Activated CD8-positive, alpha-beta memory T cell treated with anti-CD3 and anti-CD28 coated beads for 1 hour (primary cell): ENCODE measurements around the gene GRM4.
A peak's percentile ranks its signal among the peaks of the same experiment; 100 is the strongest.

ENCODE experiments used
- DNase-seq, 2 donors: peaks; one replicate each; pipeline ENCODE4 v3.0.0-alpha.2; 2020; ENCODE audit warnings: low read depth in 1 of 2; ENCODE audit errors: extremely low read depth in 1 of 2

GRM4 gene

GRCh38 chr6:34157851-34158250, 12.0 kb upstream of the GRM4 start:
- no peak for DNase-seq

GRCh38 chr6:34157236-34157830, 11.4 kb upstream of the GRM4 start:
- DNase-seq = no peak

GRCh38 chr6:34155471-34156300, 9.8 kb upstream of the GRM4 start:
- DNase-seq = no peak

GRCh38 chr6:34154668-34155447, 9.0 kb upstream of the GRM4 start:
- DNase-seq = peak; percentile 33 to 56

- DNase-seq = no peak
Measured at GRCh38 chr6:34152806-34153520, 7.1 kb upstream of the GRM4 start.

GRCh38 chr6:34152042-34152524, 6.2 kb upstream of the GRM4 start:
- no peak for DNase-seq

GRCh38 chr6:34151321-34152041, 5.6 kb upstream of the GRM4 start:
- no peak for DNase-seq

GRCh38 chr6:34150766-34151165, 4.9 kb upstream of the GRM4 start:
- no peak for DNase-seq

GRCh38 chr6:34149831-34150400, 4.0 kb upstream of the GRM4 start:
- DNase-seq = no peak

- no peak for DNase-seq
Measured at GRCh38 chr6:34149452-34149810, 3.5 kb upstream of the GRM4 start.

GRCh38 chr6:34148631-34149451, 3.0 kb upstream of the GRM4 start:
- DNase-seq = no peak

GRCh38 chr6:34147906-34148630, 2.2 kb upstream of the GRM4 start:
- DNase-seq = no peak

- no peak for DNase-seq
Measured at GRCh38 chr6:34146801-34147592, 1.1 kb upstream of the GRM4 start.

- DNase-seq = peak; percentile 17 to 22
Measured at GRCh38 chr6:34145161-34146020, 496 bp downstream of the GRM4 start.

- DNase-seq = no peak
Measured at GRCh38 chr6:34144581-34145160, 1.2 kb downstream of the GRM4 start.

- peak in 1 of 2 donors; percentile 25 for DNase-seq
Measured at GRCh38 chr6:34143884-34144580, 1.9 kb downstream of the GRM4 start.
